ENCODE results near the gene CLCF1. TPM values are rescaled to one million over a fixed set of nuclear protein-coding genes. Genes with fewer than 3 reads are reported as not detected.

CLCF1 gene
- total and polyA plus RNA-seq, 4 donors, result 0.50 to 3.3 (median 1.1) TPM

DNA sequence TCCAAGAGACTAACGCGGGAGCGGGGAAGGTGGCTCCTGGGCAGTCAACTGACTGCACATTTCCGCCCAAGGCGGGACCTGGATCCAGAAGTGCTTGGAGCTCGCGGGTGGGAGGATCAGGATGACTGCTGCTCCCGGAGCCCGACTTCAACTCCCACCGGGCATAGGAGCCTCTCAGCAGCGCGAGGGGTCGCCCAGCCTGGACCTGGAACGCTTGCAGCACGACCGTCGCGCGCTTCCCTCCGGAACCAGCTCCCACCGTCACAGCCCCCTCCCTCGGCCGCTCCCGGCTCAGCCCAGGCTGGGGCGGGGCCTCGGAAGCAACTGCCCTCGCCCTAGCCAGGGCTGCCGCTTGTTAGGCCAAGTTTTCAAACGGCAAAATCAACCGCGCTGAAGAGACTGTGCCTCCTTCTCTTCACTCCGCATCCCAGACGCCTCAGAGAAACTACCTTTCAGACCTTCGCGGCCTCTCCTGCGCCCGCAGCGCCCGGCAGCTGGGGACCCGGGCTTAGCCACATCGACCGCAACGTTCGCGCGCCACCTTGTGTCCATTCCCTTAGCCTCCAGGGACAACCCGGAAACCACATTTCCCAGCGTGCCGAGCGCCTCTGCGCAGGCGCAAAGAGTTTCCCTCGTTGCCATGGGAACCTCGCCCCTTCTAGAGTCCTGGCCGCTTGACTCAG lies 56.1 kb downstream of the CLCF1 start:
- DNase-seq (ENCODE audit: low read depth in 4 of 6, low spot score in 6 of 6), result peak; percentile 98 to 100 (median 99)
- no peaks in the 10 kb centered on the region for H3K9me3 ChIP-seq (ENCODE audit: control insufficient read depth, insufficient read depth, low read length)
- WGBS (ENCODE audit: insufficient coverage), result under 1% methylated on average over 55 of the region's 55 CpGs
- peak overlapping the region; percentile 96 for H3K27ac ChIP-seq (ENCODE audit: low read depth, low read length)
- peaks cover 17% of the 10 kb centered on the region for H3K4me1 ChIP-seq (ENCODE audit: control insufficient read depth, insufficient read depth, low read length)
- peak overlapping the region; percentile 90 for H3K4me3 ChIP-seq (ENCODE audit: low read depth, low read length)
- H3K27me3 ChIP-seq (ENCODE audit: control insufficient read depth, insufficient read depth, low read length), result no peaks in the 10 kb centered on the region
- H3K36me3 ChIP-seq (ENCODE audit: control insufficient read depth, insufficient read depth, low read length), result peaks cover 5% of the 10 kb centered on the region

DNA sequence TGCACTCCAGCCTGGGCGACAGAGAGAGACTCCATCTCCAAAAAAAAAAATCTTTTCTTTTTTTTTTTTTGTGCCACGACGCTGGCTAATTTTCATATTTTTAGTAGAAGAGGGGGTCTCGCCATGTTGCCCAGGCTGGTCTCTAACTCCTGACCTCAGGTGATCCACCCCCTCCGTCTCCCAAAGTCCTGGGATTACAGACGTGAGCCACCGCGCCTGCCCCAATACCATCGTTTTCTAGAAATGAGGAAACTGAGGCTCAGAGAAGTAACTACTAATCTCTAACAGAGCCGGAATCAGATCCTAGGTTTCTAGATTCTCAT lies 56.6 kb downstream of the CLCF1 start:
- Histone ChIP-seq H3K4me1 (ENCODE audit: control insufficient read depth, insufficient read depth, low read length) (peaks cover 17% of the 10 kb centered on the region), H3K27ac (ENCODE audit: low read depth, low read length) (peak overlapping the region; percentile 96), H3K27me3 (ENCODE audit: control insufficient read depth, insufficient read depth, low read length) (no peaks in the 10 kb centered on the region), H3K4me3 (ENCODE audit: low read depth, low read length) (peak overlapping the region; percentile 90), H3K9me3 (ENCODE audit: control insufficient read depth, insufficient read depth, low read length) (no peaks in the 10 kb centered on the region), H3K36me3 (ENCODE audit: control insufficient read depth, insufficient read depth, low read length) (peaks cover 5% of the 10 kb centered on the region)
- WGBS (ENCODE audit: insufficient coverage), result 0% methylated on average over 5 of the region's 10 CpGs
- no peak for DNase-seq (ENCODE audit: low read depth in 4 of 6, low spot score in 6 of 6)

DNA sequence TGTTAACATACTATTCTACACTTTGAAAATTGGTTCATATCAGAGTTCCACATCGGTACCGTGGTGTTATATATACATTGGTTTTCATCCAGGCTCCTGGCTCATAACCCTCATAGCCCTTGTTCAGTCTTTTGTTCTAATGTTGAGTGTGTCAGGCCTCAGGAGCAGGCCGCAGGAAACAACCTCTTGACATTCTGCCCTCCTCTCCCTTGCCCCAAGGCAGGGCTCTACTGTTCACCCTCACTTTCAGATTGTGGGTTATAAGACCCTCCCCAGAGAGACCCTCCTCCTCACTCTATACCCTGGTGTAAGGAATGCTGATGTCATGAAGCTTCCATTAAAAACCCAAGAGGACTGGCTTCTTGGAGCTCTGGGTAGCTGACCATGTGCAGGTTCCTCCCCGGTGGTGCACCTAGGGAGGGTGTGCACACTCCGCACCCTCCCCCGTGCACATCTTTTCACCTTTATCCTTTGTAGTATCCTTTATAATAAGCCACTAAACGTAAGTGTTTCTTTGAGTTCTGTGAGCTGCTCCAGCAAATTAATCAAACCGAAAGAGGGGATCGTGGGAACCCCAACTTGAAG lies 58.0 kb downstream of the CLCF1 start:
- WGBS (ENCODE audit: insufficient coverage), result 83% methylated on average over 3 of the region's 9 CpGs
- no peak for DNase-seq (ENCODE audit: low read depth in 4 of 6, low spot score in 6 of 6)
- Histone ChIP-seq H3K4me1 (ENCODE audit: control insufficient read depth, insufficient read depth, low read length) (peaks cover 17% of the 10 kb centered on the region), H3K36me3 (ENCODE audit: control insufficient read depth, insufficient read depth, low read length) (peaks cover 18% of the 10 kb centered on the region), H3K9me3 (ENCODE audit: control insufficient read depth, insufficient read depth, low read length) (no peaks in the 10 kb centered on the region), H3K27ac (ENCODE audit: low read depth, low read length) (no peak overlapping the region), H3K4me3 (ENCODE audit: low read depth, low read length) (no peak overlapping the region), H3K27me3 (ENCODE audit: control insufficient read depth, insufficient read depth, low read length) (no peaks in the 10 kb centered on the region)

DNA sequence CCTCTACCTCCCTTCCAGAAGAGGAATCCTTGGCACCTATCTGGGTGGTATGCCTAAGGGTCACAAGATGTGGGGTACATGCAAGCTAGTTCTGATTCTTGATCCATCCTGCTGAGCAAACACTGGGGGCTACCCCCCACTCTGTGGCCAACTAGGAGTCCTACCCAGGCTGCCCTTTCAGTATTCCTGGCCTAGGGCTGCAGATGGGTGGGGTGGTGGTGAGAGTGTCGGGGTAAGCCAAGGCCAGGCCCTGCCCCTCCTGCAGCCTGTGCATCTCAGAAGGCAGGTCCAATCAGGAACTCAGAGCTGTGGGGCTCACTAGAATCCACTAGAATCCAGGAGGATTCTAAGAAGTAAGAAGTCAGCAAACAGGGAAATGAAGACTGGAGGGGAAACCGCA lies 59.2 kb downstream of the CLCF1 start:
- H3K27me3 ChIP-seq (ENCODE audit: control insufficient read depth, insufficient read depth, low read length), result no peaks in the 10 kb centered on the region
- H3K27ac ChIP-seq (ENCODE audit: low read depth, low read length), result no peak overlapping the region
- DNase-seq (ENCODE audit: low read depth in 4 of 6, low spot score in 6 of 6), result no peak
- no peak overlapping the region for H3K4me3 ChIP-seq (ENCODE audit: low read depth, low read length)
- H3K9me3 ChIP-seq (ENCODE audit: control insufficient read depth, insufficient read depth, low read length), result no peaks in the 10 kb centered on the region
- peaks cover 30% of the 10 kb centered on the region for H3K36me3 ChIP-seq (ENCODE audit: control insufficient read depth, insufficient read depth, low read length)
- WGBS (ENCODE audit: insufficient coverage), result 93% methylated on average over 2 of the region's 2 CpGs
- peaks cover 17% of the 10 kb centered on the region for H3K4me1 ChIP-seq (ENCODE audit: control insufficient read depth, insufficient read depth, low read length)

Small RNAs within 50 kb of the gene (small RNA-seq; reads per million reads assigned to genes)
- gene RN7SKP239 (ENCODE audit: low replicate concordance), result not detected
- not detected for gene RNU6-1238P (ENCODE audit: low replicate concordance)

Other genes with a start within 250 kb of the CLCF1 start
- 10 to 100 TPM; 44.6 to 44.9 TPM for gene GRK2, start 107.1 kb downstream of the CLCF1 start, total RNA-seq
- gene GRK2, start 107.1 kb downstream of the CLCF1 start, polyA plus RNA-seq (ENCODE audit: insufficient read length in 2 of 2), result 100 to 1,000 TPM; 107 to 125 TPM
- gene ANKRD13D, start 84.3 kb downstream of the CLCF1 start, total RNA-seq, result 10 to 100 TPM; 42.8 to 44.9 TPM
- 100 to 1,000 TPM in 1 of 2 donors, 10 to 100 TPM in 1; 77.3 to 115 TPM for gene ANKRD13D, start 84.3 kb downstream of the CLCF1 start, polyA plus RNA-seq (ENCODE audit: insufficient read length in 2 of 2)
- 10 to 100 TPM in 1 of 2 donors, 1 to 10 TPM in 1; 7.1 to 14.7 TPM for gene SSH3, start 70.1 kb downstream of the CLCF1 start, total RNA-seq
- gene SSH3, start 70.1 kb downstream of the CLCF1 start, polyA plus RNA-seq (ENCODE audit: insufficient read length in 2 of 2), result 10 to 100 TPM; 14.2 to 21.5 TPM
- 10 to 100 TPM in 1 of 2 donors, 1 to 10 TPM in 1; 7.8 to 33.2 TPM for gene POLD4, start 20.1 kb downstream of the CLCF1 start, total RNA-seq
- 10 to 100 TPM; 18.0 to 34.8 TPM for gene POLD4, start 20.1 kb downstream of the CLCF1 start, polyA plus RNA-seq (ENCODE audit: insufficient read length in 2 of 2)
- 10 to 100 TPM; 10.4 to 20.9 TPM for gene RAD9A, start 18.4 kb upstream of the CLCF1 start, total RNA-seq
- 10 to 100 TPM; 31.4 to 43.5 TPM for gene RAD9A, start 18.4 kb upstream of the CLCF1 start, polyA plus RNA-seq (ENCODE audit: insufficient read length in 2 of 2)
- gene PPP1CA, start 28.3 kb upstream of the CLCF1 start, total RNA-seq, result 100 to 1,000 TPM in 1 of 2 donors, 10 to 100 TPM in 1; 81.2 to 130 TPM
- 100 to 1,000 TPM; 115 to 119 TPM for gene PPP1CA, start 28.3 kb upstream of the CLCF1 start, polyA plus RNA-seq (ENCODE audit: insufficient read length in 2 of 2)
- 1 to 10 TPM in 1 of 2 donors, under 1 TPM in 1; 0.83 to 1.9 TPM for gene TBC1D10C, start 30.5 kb upstream of the CLCF1 start, total RNA-seq
- 1 to 10 TPM; 2.1 to 5.7 TPM for gene TBC1D10C, start 30.5 kb upstream of the CLCF1 start, polyA plus RNA-seq (ENCODE audit: insufficient read length in 2 of 2)
- gene CARNS1, start 42.1 kb upstream of the CLCF1 start, total RNA-seq, result 10 to 100 TPM in 1 of 2 donors, 1 to 10 TPM in 1; 8.6 to 17.1 TPM
- gene CARNS1, start 42.1 kb upstream of the CLCF1 start, polyA plus RNA-seq (ENCODE audit: insufficient read length in 2 of 2), result 10 to 100 TPM; 34.2 to 38.6 TPM
- gene RPS6KB2, start 54.9 kb upstream of the CLCF1 start, total RNA-seq, result 10 to 100 TPM; 14.2 to 35.4 TPM
- gene RPS6KB2, start 54.9 kb upstream of the CLCF1 start, polyA plus RNA-seq (ENCODE audit: insufficient read length in 2 of 2), result 10 to 100 TPM; 38.3 to 46.7 TPM
- gene PTPRCAP, start 64.1 kb upstream of the CLCF1 start, total RNA-seq, result 1 to 10 TPM in 1 of 2 donors, under 1 TPM in 1; 0.40 to 1.6 TPM
- 1 to 10 TPM; 1.9 to 3.0 TPM for gene PTPRCAP, start 64.1 kb upstream of the CLCF1 start, polyA plus RNA-seq (ENCODE audit: insufficient read length in 2 of 2)
- gene CORO1B, start 69.9 kb upstream of the CLCF1 start, total RNA-seq, result 10 to 100 TPM; 27.8 to 64.1 TPM
- gene CORO1B, start 69.9 kb upstream of the CLCF1 start, polyA plus RNA-seq (ENCODE audit: insufficient read length in 2 of 2), result 10 to 100 TPM; 57.7 to 58.2 TPM
- gene GPR152, start 79.1 kb upstream of the CLCF1 start, total RNA-seq, result not detected
- not detected for gene GPR152, start 79.1 kb upstream of the CLCF1 start, polyA plus RNA-seq (ENCODE audit: insufficient read length in 2 of 2)
- gene CABP4, start 81.8 kb upstream of the CLCF1 start, total RNA-seq, result under 1 TPM; 0.30 to 0.39 TPM
- gene CABP4, start 81.8 kb upstream of the CLCF1 start, polyA plus RNA-seq (ENCODE audit: insufficient read length in 2 of 2), result under 1 TPM; 0.53 to 0.67 TPM
- 10 to 100 TPM; 14.9 to 19.7 TPM for gene TMEM134, start 95.7 kb upstream of the CLCF1 start, total RNA-seq
- 10 to 100 TPM; 48.8 to 69.0 TPM for gene TMEM134, start 95.7 kb upstream of the CLCF1 start, polyA plus RNA-seq (ENCODE audit: insufficient read length in 2 of 2)
- gene AIP, start 109.4 kb upstream of the CLCF1 start, total RNA-seq, result 10 to 100 TPM; 47.0 to 77.4 TPM
- gene AIP, start 109.4 kb upstream of the CLCF1 start, polyA plus RNA-seq (ENCODE audit: insufficient read length in 2 of 2), result 10 to 100 TPM; 64.5 to 65.7 TPM
- gene PITPNM1, start 131.8 kb upstream of the CLCF1 start, total RNA-seq, result 10 to 100 TPM; 34.0 to 48.6 TPM
- 100 to 1,000 TPM; 101 to 118 TPM for gene PITPNM1, start 131.8 kb upstream of the CLCF1 start, polyA plus RNA-seq (ENCODE audit: insufficient read length in 2 of 2)
- 10 to 100 TPM in 1 of 2 donors, 1 to 10 TPM in 1; 8.7 to 27.5 TPM for gene CDK2AP2, start 134.6 kb upstream of the CLCF1 start, total RNA-seq
- gene CDK2AP2, start 134.6 kb upstream of the CLCF1 start, polyA plus RNA-seq (ENCODE audit: insufficient read length in 2 of 2), result 10 to 100 TPM; 51.1 to 53.2 TPM
- under 1 TPM in 1 of 2 donors, not detected in 1; 0.22 TPM for gene CABP2, start 149.8 kb upstream of the CLCF1 start, total RNA-seq
- not detected for gene CABP2, start 149.8 kb upstream of the CLCF1 start, polyA plus RNA-seq (ENCODE audit: insufficient read length in 2 of 2)
- gene GSTP1, start 210.2 kb upstream of the CLCF1 start, total RNA-seq, result 100 to 1,000 TPM; 241 to 756 TPM
- 100 to 1,000 TPM; 445 to 502 TPM for gene GSTP1, start 210.2 kb upstream of the CLCF1 start, polyA plus RNA-seq (ENCODE audit: insufficient read length in 2 of 2)
- 100 to 1,000 TPM; 144 to 219 TPM for gene NDUFV1, start 233.3 kb upstream of the CLCF1 start, total RNA-seq
- 100 to 1,000 TPM; 243 to 292 TPM for gene NDUFV1, start 233.3 kb upstream of the CLCF1 start, polyA plus RNA-seq (ENCODE audit: insufficient read length in 2 of 2)

All from spinal cord (tissue), 10 donors.